ENCODE results near the gene ORAI2.
"Not testable (repeated sequence)": the region's sequence is repeated elsewhere in the genome, so short reads cannot be mapped to it uniquely, and the experiment has no call there.

Gene ORAI2

DNA sequence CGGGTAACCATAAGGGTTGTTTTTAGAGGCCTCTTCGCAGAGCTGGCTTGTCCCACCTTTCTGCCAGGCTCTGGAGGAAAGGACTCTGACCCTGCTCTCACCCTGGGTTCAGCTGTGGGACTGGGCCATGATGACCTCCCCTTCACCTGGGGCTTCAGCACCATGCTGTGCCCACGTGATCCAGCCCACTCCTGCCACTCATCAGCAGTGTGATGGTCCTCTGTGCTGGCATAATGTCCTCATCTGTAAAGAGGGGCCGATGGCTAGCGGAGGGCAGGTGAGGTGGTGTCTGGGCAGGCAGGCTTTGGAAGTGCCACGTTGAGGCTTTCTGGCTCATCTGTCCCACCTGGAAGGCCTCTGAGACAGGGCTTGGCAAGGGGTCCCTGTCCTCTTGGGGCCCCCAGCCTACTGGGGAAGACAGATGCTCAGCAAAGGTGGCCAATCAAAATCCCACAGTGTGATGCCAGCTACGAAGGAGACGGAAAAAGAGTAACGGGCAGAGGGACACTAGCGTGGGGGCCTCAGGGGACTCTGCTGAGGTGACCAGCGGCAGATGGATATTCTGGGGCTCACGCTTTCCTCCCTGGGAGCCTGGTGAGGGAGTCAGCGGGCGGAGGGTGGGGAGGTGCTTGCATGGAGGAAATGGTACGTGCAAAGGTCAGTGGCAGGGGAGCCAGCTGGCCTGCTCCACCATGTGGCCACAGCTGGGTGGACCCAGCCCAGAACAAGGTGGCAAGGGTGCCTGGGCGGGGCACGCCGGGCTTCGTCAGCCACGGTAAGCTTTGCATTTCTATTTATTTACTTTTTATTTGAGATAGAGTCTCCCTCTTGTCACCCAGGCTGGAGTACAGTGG, 36.8 kb downstream of the ORAI2 start:
- DNase-seq, result no peak

DNA sequence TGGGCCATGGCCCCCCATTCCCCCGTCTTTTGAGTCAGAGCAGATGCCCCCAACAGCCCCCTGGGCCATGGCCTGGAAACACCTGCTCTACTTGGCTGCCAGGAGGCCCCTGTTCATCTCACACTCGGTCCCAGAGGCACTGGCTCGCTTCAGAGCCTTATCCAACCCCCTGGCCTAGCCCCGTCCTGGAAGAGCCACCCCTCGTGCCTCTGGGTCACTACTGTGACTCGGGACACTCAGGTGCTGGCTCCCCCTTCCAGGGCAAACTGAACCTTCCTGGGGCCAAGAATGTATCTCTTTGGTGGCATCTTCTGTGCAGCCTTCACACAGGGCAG, 38.4 kb downstream of the ORAI2 start:
- no peak for DNase-seq

DNA sequence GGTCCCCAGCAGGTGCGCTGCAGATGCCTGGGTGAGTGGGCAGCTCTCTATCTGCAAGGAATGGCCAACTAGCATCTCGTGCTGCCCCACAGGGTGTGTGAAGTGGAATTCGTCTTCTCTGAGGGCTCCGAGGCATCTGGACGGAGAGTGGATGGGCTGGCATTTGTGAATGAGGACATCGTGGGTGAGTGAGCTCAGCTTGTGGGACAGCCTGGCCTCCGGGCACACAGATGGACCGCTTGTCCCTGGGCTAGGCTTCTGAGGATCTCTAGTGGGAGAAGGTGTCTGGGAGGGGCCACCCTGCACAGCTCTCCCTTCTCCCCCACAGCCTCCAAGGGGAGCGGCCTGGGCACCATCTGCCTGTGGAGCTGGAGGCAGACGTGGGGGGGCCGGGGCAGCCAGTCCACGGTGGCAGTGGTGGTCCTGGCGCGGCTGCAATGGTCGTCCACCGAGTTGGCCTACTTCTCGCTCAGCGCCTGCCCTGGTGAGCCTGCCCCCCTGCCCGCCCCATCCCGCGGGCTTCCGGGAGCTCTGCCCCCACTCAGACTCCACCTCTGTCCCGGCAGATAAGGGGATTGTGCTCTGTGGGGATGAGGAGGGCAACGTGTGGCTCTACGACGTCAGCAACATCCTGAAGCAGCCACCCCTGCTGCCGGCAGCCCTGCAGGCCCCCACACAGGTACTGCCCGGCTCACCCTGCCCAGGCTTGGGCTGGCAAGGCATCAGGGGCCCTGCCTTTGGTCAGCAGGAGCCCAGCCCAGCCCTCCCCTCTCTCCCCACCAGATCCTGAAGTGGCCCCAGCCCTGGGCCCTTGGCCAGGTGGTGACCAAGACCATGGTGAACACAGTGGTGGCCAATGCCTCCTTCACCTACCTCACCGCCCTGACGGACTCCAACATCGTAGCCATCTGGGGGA, 39.0 kb downstream of the ORAI2 start:
- no peak for DNase-seq

DNA sequence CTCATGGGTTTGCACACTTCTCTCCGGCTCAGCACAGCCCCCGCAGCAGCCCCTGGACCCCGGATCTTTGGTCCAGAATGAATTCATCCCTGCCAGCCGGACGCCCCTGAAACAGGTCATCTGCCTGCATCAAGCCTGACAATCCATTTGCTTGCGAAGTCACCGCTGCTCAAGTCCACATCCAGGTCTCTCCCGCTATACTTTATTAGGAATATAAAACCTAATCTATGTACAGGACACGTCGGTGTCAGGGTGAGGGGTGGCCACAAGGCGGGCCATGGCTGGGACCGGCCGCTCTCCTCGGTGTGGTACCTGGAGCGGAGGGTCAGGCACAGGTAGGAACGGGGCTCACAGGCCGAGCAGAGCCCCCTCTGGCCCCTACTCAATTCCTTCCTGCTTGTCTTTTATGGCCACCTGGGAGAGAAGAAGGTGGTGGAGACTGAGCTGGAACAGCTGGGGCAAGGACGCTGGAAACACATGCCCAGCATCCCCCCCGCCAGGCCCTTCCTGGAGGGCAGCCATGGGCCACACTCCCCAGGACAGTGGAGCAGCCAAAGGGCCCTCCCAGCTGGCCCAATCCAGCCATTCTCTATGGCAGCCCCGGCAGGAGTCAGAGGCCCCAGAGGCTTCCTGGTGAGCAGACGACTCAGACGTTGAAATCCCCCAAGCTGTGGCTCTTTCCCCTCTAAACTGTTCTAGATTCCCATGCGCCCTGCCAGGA, 40.1 kb downstream of the ORAI2 start:
- no peak for DNase-seq

DNA sequence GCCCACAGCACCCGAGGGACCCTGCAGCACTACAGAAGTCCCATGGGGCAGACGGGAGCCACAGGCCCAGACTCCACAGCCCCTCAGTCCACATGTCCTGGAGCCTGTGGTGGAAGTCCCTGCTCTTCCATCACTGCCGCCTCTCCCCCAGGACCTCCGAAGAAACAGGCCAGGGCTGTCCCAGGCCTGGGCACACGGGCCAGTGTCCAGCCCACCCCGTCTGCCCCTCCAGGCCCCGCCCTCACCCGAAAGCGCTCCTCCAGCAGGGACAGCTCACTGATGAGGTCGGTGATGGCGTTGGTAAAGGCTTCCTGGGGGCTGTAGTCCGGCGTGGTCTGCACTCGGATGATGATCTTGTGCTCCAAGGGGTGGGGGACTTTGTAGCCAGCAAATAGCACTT, 40.7 kb downstream of the ORAI2 start:
- not testable (repeated sequence) for DNase-seq

DNA sequence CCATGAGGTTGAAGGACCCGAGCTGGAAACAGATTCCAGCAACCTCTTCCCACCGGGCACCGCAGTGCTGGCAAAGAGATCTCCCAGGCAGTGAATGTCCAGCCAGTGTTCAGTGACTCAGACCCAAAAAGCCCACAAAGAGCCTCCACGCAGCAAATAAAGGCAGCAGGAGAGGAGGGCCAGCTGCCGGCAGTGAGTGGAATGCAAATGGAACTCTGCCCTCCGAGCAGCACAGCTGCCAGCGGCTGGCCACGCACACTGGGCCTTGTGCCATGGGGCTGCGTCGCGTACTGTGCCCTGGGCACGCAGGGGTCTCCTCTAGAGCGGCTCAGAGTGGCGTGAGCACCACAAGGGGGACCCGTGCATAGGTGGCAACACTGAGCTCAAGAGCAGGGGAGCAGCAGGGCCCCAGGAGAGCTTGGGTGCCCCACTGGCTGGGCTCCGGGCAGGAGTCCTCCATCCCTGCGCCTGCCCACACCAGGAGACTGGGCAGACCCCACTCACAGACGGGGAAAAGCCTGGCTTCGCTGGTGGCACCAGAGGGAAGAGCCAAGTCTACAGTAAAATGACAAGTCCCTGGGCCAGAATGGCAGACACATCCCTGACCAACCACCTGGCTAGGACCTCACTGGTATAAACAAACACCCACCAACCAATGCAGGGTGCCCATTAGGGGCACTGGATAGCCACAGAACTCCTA, 41.5 kb downstream of the ORAI2 start:
- DNase-seq, result not testable (repeated sequence)

DNA sequence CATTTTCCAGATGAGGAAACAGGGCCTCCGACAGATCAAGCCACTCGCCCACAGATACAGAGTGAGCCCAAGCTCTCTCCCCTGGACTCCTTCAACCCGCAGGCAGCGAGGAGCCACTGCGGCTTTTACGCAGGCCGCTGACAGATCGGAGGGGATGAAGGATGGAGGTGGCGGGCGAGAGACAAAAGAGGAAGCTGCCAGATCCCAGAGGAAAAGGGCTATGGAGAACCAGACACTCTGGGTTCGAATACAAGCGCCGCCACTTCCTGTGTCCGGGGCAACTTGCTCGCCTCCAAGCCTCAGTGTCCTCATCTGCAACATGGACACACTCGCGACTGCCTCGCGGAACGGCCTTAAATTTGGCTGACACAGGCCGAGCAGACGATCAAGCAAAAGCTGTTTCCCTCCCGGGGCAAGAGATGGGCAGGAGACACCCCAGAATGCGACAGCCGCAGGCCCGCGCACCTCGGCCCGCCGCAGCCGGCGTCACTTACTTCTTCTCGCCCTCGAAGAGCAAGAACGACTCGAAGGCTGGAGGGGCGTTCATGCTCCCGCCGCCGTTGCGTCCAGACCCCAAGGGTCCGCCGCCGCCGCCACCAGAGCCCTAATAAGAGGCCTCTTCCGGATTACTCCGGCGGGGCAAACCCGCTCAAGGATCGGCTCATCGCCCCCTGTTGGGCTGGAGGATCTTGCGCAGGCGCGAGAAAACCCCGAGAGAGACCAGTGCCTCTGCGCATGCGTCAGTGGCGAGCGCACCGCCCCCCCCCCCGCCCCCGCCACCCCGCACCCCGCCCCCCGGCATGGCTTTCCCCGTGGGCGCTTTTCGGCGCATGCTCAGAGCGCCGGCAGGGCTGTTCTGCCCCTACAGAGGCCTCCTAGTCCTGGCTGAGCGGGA, 45.2 kb downstream of the ORAI2 start, which contains the start of gene POLR2J:
Gene POLR2J (minus strand): TSS at position 609 of the 895 bp plus-strand sequence. CDS start 62 bp downstream, at position 547.
- DNase-seq, result not testable (repeated sequence)

DNA sequence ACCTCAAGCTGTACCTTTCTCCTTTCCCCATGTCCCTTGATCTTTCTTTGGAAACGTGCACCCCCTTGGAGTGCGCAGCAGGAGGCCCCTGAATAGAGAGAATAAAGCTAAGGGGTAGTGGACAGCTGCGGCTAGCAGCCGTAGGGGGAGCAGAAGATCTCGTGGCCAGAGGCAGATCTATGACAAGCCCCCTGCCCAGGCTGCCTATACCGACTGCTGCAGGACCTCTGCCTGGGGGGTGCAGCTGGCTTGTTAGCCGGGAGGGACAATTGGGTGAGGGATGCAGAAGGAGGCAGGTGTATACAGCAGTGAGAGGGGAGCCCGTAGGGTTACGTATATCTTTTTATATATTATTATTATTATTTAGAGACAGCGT, 45.8 kb downstream of the ORAI2 start:
- DNase-seq, result not testable (repeated sequence)

DNA sequence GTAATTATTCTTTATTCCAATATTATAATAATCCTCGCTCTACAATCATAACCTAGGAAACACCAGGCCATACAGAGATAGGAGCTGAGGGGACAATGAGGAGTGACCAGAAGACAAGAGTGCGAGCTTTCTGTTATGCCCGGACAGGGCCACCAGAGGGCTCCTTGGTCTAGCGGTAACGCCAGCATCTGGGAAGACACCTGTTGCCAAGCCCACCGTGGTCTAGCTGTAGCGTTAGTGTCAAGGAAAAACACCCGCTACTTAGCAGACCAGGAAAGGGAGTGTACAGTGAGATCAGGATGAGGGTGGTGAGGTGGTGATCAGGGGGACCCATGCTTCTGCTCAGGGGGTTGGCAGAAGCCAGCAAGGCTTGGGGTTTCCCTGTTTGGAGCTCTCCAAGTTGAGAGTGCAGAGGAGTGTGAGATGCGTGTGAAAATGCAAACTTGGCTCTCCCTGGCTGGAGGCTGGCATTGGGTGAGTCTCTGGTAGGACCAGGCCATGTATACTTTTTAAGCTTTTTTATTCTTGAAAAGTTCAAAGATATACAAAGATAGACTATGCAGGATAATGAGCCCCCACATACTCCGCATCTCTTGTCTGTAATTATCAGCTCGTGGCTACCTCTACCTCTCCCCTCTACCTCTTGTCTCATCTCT, 46.7 kb downstream of the ORAI2 start:
- DNase-seq, result not testable (repeated sequence)

DNA sequence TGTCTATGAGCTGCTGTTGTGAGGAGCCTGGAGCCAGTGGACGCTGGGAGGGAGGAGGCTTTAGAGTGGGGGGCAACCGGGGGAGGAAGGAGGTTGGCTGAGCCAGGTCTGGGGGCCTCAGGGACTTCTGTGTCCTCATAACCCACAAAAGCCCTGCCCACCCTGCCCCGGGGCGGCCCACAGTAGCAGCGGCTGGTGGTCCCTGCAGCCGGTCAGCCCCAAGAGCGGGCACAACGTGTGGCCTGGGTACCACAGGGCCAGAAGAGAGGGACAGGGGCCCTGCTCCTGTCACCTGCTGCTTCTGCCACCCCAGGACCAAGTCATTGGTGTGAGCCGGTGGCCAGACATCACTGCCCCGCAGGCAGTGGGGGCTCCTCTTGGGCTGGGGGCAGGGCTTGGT, 48.6 kb downstream of the ORAI2 start:
- not testable (repeated sequence) for DNase-seq

DNA sequence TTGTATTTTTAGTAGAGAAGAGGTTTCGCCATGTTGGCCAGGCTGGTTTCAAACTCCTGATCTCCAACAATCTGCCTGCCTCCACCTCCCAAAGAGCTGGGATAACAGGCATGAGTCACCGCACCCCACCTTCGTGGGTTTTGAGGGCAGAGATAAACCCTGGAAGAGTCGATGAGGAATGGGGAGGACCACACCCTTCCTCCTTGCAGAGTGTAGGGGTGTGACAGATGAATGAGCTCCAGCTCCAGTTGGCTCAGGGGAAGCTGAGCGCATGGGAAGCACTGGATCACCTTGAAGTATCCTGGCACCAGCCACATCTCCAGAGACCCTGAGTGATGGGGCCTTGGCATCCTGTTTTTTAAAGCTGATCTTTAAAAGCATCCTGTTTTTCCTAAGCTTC, 50.9 kb downstream of the ORAI2 start:
- DNase-seq, result not testable (repeated sequence)

DNA sequence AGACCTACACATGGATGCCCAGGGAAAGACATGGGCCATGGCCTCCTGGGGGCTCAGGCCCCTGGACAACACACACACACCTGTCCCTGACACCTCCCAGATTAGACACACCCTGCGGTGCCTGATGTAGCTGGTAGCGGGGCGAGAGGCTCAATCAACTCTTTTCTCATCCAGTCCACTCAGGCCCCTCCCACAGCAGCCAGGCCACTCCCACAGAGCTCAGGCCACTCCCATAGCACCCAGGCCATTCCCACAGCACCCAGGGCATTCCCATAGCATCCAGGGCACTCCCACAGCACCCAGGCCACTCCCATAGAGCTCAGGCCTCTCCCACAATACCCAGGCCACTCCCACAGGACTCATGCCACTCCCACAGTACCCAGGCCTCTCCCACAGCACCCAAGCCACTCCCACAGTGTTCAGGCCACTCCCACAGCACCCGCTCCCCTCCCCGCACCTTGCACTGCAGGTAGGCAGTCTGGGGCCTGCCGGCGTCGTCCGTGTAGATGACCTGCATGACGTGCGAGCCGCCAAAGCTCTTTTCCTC, 57.2 kb downstream of the ORAI2 start:
- DNase-seq, result not testable (repeated sequence)

DNA sequence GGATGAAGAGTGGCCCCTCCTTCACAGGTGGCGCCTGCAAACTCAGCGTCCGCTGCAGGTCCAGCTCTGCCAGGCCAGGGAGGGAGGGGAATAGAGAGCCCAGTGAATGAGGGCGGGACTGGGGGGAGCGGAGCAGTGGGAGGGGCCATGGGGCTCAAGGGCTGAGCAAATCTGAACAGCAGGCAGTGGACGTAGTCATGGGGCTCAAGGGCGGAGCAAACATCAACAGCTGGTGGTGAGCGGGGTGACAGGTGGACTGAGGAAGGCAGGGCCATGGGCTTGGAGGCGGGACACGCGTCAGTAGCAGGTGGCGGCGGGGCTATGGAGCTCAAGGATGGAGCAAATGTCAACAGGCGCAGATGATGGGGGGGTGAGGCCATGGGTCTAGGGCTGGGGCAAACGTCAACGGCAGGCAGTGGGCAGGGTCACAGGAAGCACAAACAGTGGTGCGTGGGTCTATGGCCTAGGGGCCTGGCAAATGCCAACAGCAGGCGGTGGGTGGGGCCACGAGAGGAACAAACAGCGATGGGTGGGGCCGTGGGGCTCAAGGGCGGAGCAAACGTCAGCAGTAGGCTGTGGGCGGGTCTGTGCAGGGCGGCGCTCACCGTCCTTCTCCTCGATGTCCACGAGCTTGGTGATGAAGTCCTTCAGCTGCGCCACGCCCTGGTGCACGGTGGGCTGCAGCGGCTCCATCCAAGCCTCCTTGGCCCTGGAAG, 60.0 kb downstream of the ORAI2 start:
- DNase-seq, result not testable (repeated sequence)

DNA sequence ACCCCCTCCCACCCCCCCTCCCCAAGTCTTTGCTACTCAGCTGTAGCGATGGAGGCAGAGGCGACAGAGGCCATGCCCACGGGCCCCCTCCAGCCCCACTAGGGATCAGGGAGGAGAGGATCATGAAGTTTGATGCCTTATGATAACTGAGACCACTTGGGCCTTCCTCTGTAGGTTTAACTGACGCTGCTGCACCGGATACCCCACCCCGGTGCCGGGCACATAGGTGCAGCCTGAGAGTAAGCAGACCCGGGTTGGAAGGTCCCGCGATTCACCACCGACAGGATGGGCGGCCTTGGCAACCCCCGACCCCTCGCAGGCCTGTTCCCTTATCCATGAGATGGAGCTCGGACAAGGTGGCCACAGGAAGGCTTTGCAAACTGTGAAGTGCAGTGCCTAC, 60.7 kb downstream of the ORAI2 start:
- not testable (repeated sequence) for DNase-seq

DNA sequence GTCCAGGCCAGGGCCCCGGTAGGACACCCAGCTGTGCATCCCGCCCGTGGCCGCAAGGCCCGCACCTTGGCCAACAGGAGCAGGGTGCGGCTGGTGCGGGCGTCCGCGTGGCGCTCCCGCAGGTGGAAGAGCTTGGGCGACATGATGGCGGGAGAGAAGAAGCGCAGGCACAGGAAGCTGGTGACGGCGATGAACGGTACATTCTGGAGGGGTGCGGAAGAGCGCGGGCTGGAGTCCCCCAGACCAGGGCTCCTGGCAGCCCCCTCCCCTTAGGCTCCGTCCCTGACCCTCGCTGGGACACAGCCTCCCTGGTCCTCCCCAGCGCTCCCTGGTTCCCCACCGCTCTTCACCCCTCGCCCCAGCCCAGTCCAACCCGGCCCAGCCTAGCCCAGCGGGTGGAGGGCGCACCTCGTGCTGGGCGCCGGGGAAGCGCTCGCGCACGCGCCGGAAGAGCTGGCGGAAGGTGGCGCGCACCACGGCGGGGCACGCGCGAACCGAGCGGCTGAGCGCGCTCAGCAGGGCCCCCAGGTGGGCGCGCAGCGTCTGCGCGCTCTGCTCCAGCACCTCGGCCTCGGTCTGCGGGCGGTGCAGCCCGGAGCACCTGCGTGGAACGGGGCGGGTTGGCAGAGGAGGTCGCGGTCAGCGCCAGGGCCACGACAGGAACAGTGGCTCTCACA, 61.2 kb downstream of the ORAI2 start:
- not testable (repeated sequence) for DNase-seq

DNA sequence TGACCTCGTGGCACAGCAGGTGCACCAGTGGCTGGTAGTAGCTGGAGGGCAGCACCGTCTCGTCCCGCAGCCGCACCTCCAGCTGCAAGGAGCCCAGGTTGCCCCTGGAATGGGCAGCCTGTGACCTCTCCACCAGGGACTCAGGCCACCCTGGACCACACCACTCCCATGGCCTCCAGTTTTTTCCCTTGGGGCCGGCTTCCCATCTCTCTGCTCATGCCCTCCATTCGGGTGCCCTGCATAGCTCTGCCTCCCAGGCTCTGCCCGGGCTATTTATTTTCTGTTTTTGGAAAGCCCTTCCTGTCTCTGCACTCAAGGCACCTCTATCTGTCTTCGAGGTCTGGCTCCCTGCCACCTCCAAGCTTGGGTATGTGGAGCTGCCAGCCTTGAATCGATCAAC, 63.5 kb downstream of the ORAI2 start:
- not testable (repeated sequence) for DNase-seq

DNA sequence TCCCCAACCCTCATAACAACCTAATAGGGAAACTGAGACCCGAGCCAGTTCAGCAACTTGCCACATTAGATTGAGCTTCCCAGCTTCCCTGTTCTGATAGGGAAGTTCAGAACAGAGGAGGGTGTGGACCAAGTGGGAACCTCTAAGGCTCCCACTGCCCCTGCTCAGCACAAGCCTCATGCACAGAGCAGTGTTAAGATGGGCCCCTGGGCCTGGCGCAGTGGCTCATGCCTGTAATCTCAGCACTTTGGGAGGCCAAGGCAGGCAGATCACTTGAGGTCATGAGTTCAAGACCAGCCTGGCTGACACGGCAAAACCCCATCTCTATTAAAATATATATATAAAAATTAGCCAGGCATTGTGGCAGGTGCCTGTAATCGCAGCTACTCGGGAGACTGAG, 63.9 kb downstream of the ORAI2 start:
- not testable (repeated sequence) for DNase-seq

DNA sequence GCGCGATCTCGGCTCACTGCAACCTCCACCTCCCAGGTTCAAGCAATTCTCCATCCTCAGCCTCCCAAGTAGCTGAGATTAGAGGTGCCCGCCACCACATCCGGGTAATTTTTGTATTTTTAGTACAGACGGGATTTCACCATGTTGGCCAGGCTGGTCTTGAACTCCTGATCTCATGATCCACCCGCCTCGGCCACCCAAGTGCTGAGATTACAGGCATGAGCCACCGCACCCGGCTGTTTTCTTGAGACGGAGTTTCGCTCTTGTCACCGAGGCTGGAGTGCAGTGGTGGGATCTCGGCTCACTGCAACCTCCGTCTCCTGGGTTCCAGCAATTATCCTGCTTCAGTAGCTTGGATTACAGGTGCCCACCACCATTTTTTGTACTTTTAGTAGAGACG, 64.9 kb downstream of the ORAI2 start:
- not testable (repeated sequence) for DNase-seq

DNA sequence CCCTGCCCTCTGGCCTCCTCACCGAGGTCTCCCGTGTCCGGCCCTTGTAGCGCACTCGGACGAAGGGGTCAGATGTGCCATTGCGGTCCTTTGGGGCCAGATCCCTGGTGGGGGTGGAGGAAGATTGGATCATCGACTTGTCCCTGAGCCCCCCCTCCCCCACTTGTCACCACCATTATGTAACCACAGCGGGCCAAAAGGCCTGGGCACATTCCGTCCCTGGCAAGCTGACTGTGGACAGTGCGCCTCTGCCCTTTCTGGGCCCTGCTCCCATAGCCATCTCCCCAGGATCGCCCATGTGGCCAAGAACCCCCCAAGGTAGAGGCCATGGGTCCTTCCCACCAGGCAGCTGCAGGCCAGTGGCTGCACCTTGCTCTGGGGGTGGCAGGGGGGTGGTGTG, 69.8 kb downstream of the ORAI2 start:
- DNase-seq, result not testable (repeated sequence)
